GM19372 (cell line): ENCODE data around the gene LYRM4.
"Not testable (repeated sequence)": the region's sequence is repeated elsewhere in the genome, so short reads cannot be mapped to it uniquely, and the experiment has no call there.

Experiments used
- ATAC-seq: cut with Tn5 transposase; IDR thresholded peaks from one replicate; pipeline ENCODE4 v1.9.1; 2021; ENCODE audit warnings: mild to moderate bottlenecking, low read depth, moderate library complexity; ENCODE audit not compliant: unreplicated experiment

LYRM4 gene

GRCh38 chr6:5125152-5126006, 135.4 kb downstream of the LYRM4 start:
- no peak for ATAC-seq

GRCh38 chr6:5124526-5124925, 136.2 kb downstream of the LYRM4 start:
- no peak for ATAC-seq

- no peak for ATAC-seq
These were observed 137.2 kb downstream of the LYRM4 start for GRCh38 chr6:5123296-5124143.

- no peak for ATAC-seq
These were observed 138.1 kb downstream of the LYRM4 start for GRCh38 chr6:5122504-5123112.

- no peak for ATAC-seq
These were observed 138.8 kb downstream of the LYRM4 start for GRCh38 chr6:5121956-5122355.

- no peak for ATAC-seq
These were observed 139.3 kb downstream of the LYRM4 start for GRCh38 chr6:5121479-5121878.

- not testable (repeated sequence) for ATAC-seq
These were observed 140.2 kb downstream of the LYRM4 start for GRCh38 chr6:5120543-5120942.

DNA sequence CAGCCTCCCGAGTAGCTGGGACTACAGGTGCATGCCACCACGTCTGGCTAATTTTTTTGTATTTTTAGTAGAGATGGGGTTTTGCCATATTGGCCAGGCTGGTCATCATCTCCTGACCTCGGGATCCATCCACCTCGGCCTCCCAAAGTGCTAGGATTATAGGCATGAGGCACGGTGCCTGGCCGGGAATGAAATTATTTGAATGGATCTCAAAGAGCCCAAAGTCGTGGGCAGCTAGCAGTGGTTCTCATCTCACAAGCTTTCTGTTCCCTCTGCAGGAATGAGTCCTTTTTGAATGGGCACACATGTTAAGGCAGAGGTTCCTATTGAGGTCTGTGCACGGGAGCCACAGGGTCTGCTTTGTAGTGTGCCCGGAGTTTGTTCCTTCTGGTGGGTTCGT, 140.7 kb downstream of the LYRM4 start:
- ATAC-seq: no peak

DNA sequence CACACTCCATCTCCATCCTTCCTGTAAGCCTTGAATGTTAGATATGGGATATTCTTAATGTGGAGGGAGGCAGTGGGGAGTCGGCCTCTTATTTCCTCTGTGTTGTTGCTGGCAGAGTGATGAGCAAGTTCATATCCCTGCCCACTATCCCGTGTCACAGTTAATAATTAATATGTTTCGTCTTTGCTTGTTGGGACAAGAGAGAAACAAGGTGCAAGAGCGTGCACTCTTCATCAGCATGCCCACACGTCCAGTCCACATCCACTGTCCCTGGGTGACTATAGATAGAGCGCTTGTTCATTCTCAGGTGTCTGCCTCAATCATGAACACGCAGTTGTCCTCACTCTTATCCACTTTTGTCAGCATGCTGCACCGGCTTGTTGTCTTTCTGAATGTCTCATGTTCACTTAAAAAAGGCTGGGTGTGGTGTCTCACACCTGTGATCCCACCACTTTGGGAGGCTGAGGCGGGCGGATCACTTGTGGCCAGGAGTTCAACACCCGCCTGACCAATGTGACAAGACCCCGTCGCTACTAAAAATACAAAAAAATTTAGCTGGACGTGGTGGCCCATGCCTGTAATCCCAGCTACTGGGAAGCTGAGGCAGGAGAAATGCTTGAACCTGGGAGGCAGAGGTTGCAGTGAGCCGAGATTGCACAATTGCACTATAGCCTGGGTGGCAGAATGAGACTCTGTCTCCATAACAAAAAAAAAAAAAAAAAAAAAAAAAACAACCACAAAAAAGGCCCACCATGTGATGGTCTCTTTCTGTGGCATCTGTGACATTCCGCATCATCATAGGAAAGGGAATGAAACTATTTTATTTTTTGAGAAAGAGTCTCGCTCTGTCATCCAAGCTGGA, 141.4 kb downstream of the LYRM4 start:
- no peak for ATAC-seq

GRCh38 chr6:5116243-5116991, 144.3 kb downstream of the LYRM4 start:
- no peak for ATAC-seq

DNA sequence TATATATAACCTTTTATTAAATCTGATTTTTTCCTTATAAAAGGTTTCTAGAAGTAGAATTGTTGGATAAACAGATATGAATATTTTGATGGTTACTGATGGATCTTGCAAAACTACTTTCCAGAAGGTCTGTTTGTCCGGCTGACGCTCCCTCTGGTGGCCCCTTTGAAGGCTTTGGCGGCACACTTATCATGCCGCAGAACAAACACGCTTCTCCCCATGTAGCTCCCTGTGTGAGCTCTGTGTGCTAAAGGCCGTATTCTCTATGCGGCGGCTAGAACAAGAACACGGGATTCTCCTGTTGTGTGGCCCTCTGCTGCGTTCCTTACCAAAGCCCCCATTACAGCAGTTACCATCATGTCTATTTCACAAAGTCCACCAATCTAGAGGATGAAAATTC, 145.6 kb downstream of the LYRM4 start:
- ATAC-seq: no peak

DNA sequence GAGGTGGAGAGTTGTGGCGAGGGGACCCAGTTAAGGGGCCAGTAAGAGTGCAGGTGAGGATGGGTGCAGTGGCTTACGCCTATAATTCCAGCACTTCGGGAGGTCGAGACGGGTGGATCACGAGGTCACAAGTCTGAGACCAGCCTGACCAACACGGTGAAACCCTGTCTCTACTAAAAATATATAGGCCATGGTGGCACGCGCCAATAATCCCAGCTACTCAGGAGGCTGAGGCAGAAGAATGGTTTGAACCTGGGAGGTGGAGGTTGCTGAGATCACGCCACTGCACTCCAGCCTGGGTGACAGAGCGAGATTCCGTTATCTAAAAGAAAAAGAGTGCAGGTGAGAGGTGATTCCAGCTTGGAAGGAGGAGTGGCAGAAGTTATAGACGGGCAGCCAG, 147.7 kb downstream of the LYRM4 start:
- no peak for ATAC-seq

DNA sequence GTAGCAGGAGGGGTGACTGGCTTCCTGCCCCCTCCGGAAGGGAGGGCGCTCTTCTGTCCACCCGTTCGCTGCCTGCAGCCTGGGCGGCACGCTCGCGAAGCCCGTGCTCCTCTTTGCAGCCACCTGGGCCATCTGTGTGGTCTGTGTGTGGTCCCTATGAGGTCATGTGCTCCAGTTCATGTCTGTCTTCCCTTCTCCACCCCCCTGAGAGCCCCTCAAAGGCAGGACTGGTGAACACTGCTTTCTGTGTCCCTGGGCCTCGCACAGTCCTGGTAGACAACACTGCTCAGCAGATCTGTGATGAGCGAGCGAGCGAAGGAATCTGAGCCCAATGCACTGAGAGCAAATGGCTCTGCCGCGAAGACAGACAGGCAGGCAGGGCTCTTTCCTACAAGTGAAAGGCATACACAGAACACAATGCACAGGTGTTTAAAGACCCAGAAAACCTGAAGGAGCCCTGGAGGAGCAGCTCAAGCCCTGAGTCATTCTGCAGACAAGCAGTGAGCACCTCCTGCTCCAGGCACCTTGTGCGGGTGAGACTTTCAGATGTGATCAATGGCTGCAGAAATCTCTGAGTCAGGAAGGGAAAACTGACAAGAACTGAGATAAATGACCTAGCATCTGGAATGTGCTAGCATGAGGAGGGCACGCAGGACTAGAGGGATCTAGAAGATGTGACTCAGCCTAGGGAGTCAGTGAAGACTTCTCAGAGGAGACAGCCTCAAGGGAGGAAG, 148.5 kb downstream of the LYRM4 start:
- ATAC-seq: no peak

DNA sequence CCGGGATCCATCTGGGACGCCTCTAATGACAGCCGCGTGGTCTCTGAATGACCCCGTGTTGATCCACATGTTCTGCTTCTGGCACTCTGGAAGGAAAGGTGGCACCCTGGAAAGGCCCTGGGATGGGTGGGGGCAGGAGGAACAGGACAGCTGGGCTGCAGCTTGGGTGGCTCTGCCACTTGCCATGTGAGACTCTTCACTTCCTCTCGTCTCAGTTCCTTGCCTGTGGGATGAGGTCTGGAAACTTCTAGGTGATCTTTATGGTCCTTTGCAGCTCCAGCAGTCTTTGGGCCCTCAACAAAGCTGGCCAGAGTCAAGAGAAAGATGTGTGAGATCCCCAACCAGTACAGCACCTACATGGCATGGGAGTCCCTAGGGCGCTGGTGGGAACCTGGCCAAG, 149.1 kb downstream of the LYRM4 start:
- ATAC-seq: no peak

- ATAC-seq: no peak
These were observed 150.5 kb downstream of the LYRM4 start for GRCh38 chr6:5110246-5110645.

DNA sequence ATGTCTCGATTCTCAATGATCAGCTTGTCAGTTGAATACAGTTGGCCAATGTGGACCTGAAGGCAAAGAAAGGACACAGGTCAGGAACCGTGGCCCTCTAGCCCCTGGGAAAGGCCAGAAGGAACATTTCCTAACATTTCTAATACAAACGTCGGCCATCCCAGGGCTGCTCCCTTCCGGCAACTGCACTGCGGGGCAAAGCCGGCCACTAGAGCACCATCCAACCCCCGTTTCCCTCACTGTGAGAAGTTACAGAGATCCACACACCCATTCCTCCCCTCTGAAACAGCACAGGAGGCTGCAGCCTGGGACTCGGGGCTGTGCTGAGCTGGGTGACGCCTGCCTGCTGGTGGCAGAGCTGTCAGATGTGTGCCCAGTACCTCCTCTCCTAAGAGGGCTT, 151.3 kb downstream of the LYRM4 start:
- ATAC-seq: no peak

GRCh38 chr6:5108536-5109150, 152.1 kb downstream of the LYRM4 start:
- no peak for ATAC-seq

DNA sequence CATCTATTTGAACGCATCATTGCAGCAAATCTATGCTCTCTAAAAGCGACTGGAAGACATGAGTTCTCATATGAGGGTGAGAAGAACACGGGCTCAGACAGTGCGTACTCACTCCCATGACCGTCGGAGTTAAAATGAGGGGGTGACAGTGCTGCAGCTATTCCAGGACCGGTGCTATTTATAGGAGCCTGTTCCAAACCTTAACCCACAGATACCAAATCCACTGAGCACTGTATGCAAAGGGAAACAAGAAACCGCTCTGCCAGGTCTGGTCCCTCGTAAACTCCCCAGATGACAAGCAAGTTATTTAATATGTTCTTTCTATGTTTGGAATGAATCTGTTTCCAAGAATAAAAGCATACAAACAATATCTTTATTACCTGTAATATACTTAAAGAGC, 152.7 kb downstream of the LYRM4 start:
- ATAC-seq: no peak

- no peak for ATAC-seq
These were observed 153.4 kb downstream of the LYRM4 start for GRCh38 chr6:5107341-5107740.
